ENCODE measurements around the gene ZNHIT2.

DNA sequence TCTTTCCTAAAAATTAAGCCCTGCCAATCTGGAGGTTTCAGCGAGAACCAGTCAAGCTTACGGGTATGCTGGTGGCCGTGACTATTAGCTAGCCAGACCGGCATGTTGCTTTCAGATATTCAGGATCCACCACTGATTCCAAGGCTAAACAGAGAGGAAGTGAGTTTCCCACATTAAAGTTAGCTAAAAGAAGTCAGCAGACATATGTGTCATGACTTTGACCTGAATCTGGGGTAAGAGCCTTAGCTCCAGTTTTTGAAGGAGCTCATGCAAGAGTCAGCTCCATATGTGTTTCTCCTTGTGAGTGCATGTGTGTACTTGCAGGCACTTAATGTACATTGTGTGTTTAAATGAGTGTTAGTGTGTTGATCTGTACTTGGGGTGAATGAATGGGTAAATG is 32.1 kb downstream of the ZNHIT2 start:
- TF ChIP-seq, protein P1, sequence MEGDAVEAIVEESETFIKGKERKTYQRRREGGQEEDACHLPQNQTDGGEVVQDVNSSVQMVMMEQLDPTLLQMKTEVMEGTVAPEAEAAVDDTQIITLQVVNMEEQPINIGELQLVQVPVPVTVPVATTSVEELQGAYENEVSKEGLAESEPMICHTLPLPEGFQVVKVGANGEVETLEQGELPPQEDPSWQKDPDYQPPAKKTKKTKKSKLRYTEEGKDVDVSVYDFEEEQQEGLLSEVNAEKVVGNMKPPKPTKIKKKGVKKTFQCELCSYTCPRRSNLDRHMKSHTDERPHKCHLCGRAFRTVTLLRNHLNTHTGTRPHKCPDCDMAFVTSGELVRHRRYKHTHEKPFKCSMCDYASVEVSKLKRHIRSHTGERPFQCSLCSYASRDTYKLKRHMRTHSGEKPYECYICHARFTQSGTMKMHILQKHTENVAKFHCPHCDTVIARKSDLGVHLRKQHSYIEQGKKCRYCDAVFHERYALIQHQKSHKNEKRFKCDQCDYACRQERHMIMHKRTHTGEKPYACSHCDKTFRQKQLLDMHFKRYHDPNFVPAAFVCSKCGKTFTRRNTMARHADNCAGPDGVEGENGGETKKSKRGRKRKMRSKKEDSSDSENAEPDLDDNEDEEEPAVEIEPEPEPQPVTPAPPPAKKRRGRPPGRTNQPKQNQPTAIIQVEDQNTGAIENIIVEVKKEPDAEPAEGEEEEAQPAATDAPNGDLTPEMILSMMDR (optimal IDR thresholded peaks at IDR 0.05 in 1 of 3, IDR thresholded peaks at IDR 0.05 in 1 of 3, conservative IDR thresholded peaks at IDR 0.05 in 1 of 3; ENCODE audit: extremely low read depth in 1 of 3, insufficient read depth in 2 of 3, low read length in 3 of 3): no peak
- TF ChIP-seq EZH2 (IDR thresholded peaks at IDR 0.05; ENCODE audit: low read length): no peak
